ENCODE results near the gene CFTR.
"Not testable (repeated sequence)": the region's sequence is repeated elsewhere in the genome, so short reads cannot be mapped to it uniquely, and the experiment has no call there.

CFTR gene

GRCh38 chr7:117479225-117480054 lies at the start of gene CFTR:
Gene CFTR (plus strand): TSS chr7:117480025. CDS start chr7:117480095, 70 bp downstream.
- no peak for DNase-seq

GRCh38 chr7:117435475-117436043 lies 44.3 kb upstream of the CFTR start:
- no peak for DNase-seq

- no peak for DNase-seq
Observed at GRCh38 chr7:117444646-117445045, 35.2 kb upstream of the CFTR start.

- no peak for DNase-seq
Observed at GRCh38 chr7:117445206-117445605, 34.6 kb upstream of the CFTR start.

- DNase-seq = no peak
Observed at GRCh38 chr7:117446220-117446815, 33.5 kb upstream of the CFTR start.

GRCh38 chr7:117448655-117449054 lies 31.2 kb upstream of the CFTR start:
- DNase-seq = no peak

- no peak for DNase-seq
Observed at GRCh38 chr7:117458977-117459583, 20.7 kb upstream of the CFTR start.

- no peak for DNase-seq
Observed at GRCh38 chr7:117459735-117460134, 20.1 kb upstream of the CFTR start.

GRCh38 chr7:117460815-117461214 lies 19.0 kb upstream of the CFTR start:
- DNase-seq = not testable (repeated sequence)

GRCh38 chr7:117468174-117468573 lies 11.7 kb upstream of the CFTR start:
- DNase-seq = no peak

- no peak for DNase-seq
Observed at GRCh38 chr7:117470777-117471176, 9.0 kb upstream of the CFTR start.

GRCh38 chr7:117472335-117472734 lies 7.5 kb upstream of the CFTR start:
- no peak for DNase-seq

- DNase-seq = no peak
Observed at GRCh38 chr7:117476557-117477215, 3.1 kb upstream of the CFTR start.

GRCh38 chr7:117478836-117479224 lies 995 bp upstream of the CFTR start:
- DNase-seq = no peak

GRCh38 chr7:117480055-117480362 lies 184 bp downstream of the CFTR start:
- no peak for DNase-seq

GRCh38 chr7:117480978-117481377 lies 1.2 kb downstream of the CFTR start:
- DNase-seq = no peak

- DNase-seq = no peak
Observed at GRCh38 chr7:117485118-117485620, 5.3 kb downstream of the CFTR start.

- DNase-seq = no peak
Observed at GRCh38 chr7:117489016-117489415, 9.2 kb downstream of the CFTR start.

GRCh38 chr7:117489430-117489829 lies 9.6 kb downstream of the CFTR start:
- DNase-seq = no peak

GRCh38 chr7:117489911-117490310 lies 10.1 kb downstream of the CFTR start:
- DNase-seq = no peak

- DNase-seq = no peak
Observed at GRCh38 chr7:117492649-117493048, 12.8 kb downstream of the CFTR start.

GRCh38 chr7:117493460-117493859 lies 13.6 kb downstream of the CFTR start:
- no peak for DNase-seq

GRCh38 chr7:117495308-117495707 lies 15.5 kb downstream of the CFTR start:
- no peak for DNase-seq
